Activated naive CD4-positive, alpha-beta T cell treated with anti-CD3 and anti-CD28 coated beads, Interleukin-2, amount 50 U/mL, for 72 hours (primary cell): ENCODE measurements around the gene IFI27. TPM values are rescaled to one million over a fixed set of nuclear protein-coding genes. Genes with fewer than 3 reads are reported as not detected.
A peak's percentile ranks its signal among the peaks of the same experiment; 100 is the strongest.

Source experiments
- ATAC-seq, 2 donors: fragments of 150-1000 bp; cut with Tn5 transposase; 2 replicates each; pipeline ENCODE4 v1.10.0; 2021; ENCODE audit warnings: mild to moderate bottlenecking in 2 of 2, moderate library complexity in 2 of 2
- DNase-seq, 2 donors: peaks; one replicate each; pipeline ENCODE4 v3.0.0; 2021 to 2022; ENCODE audit warnings: low spot score in 2 of 2
- H3K27ac Mint-ChIP-seq, 2 donors: one replicate each; pipeline ENCODE4 v1.8.0; 2022; ENCODE audit warnings: mild to moderate bottlenecking in 2 of 2, mixed read lengths in 2 of 2
- H3K36me3 Mint-ChIP-seq, 2 donors: one replicate each; pipeline ENCODE4 v1.8.0; 2022; ENCODE audit warnings: mixed read lengths in 2 of 2
- H3K9me3 Mint-ChIP-seq, 2 donors: one replicate each; pipeline ENCODE4 v1.8.0; 2022; ENCODE audit warnings: mixed read lengths in 2 of 2
- total RNA-seq, 2 donors: library from RNA; stranded (reverse); gene quantifications; one replicate each; pipeline ENCODE4 v1.2.3, GENCODE V29; 2022

IFI27 gene
- total RNA-seq, 2 donors from 2014 or later, result 2.5 to 3.0 TPM

DNA sequence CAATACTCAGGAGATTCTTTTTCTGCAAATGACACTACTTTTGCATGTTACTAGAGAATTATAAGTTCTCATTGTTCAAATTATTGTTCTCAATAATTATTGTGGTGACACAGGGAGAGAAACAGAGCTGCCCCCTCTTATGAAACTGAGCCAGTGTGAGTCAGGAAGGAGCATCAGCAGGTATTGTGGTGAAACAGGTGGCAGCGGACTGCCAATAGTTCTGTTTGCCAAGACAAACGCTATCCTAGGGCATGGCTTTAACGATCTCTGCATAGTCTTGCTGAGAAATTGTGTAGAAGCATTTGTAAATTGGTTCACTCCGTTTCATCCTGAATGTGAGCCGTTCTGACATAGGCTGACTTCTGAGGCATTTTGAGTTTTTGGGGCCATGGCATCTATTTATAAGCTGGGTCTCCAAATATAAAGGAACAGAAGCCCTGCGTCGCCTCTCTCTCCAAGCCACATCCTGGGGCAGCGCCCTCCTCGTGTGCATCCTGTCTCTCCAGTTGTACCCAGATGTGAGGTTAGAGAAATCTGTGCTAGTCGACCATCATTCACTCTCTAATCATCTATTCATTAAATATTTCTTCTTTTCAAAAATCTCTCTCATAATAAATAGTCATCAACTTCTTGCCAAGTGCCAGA lies 47.8 kb downstream of the IFI27 start:
- H3K27ac Mint-ChIP-seq, result no peak overlapping the region
- no peak for DNase-seq
- no peaks in the 10 kb centered on the region for H3K9me3 Mint-ChIP-seq
- ATAC-seq, result peak; percentile 50 to 81
- no peaks in the 10 kb centered on the region for H3K36me3 Mint-ChIP-seq

DNA sequence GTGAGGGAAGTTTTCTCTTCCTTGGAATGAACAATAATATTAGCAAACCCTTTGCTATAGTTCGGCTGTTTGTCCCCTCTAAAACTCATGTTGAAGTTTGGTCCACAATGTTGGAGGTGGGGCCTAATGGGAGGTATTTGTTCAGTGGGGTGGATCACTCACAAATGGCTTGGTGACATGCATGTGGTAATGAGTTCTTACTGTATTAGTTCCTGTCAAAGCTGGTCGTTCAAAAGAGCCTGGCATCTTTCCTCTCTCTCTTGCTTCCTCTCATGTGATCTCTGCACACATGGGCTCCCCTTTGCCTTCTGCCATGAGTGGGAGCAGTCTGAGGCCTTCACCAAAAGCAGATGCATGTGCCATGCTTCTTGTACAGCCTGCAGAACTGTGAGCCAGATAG lies 50.5 kb downstream of the IFI27 start:
- no peaks in the 10 kb centered on the region for H3K9me3 Mint-ChIP-seq
- no peak for DNase-seq
- ATAC-seq, result no peak
- H3K27ac Mint-ChIP-seq, result no peak overlapping the region
- H3K36me3 Mint-ChIP-seq, result no peaks in the 10 kb centered on the region

DNA sequence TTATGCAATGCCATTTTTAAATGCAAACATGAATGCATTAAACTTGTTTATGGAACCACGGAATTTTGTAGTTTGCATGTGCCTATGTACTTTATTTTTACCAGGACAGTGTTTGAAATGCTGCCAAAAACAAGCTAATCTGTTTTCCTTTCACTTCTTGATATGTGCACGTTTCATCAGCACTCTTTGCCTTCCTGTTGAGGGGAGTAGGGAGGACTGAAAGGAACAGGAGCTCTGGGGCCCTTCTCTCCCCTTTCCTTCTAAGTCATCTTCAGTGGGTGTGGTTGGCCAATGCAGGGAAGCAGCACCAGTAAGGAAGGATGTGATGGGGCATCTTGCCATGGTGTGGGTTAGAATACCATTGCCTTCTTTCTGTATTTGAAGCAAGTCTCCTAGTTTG lies 51.4 kb downstream of the IFI27 start:
- ATAC-seq (no peak), DNase-seq (no peak)
- Mint-ChIP-seq H3K36me3 (no peaks in the 10 kb centered on the region), H3K27ac (no peak overlapping the region), H3K9me3 (no peaks in the 10 kb centered on the region)

DNA sequence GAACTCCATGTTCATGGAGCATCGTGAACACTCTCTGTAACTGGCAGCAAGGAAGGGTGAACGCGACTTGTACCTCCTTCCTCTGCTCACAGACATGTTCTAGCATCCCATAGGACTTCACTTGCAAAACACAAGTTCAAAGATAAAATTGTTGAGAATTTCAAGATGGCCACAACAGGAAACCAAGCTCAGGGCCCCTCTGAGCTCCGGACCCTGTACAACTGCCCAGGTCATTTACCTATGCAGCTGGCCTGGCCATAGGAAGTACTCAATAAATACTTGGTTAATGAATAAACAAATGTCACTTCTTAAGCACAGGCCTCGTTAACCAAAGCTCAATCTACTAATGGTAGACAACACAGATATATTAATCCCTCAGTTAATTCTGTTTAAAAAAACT lies 51.9 kb downstream of the IFI27 start:
- DNase-seq (no peak), ATAC-seq (no peak)
- no peak overlapping the region for H3K27ac Mint-ChIP-seq
- no peaks in the 10 kb centered on the region for H3K36me3 Mint-ChIP-seq
- H3K9me3 Mint-ChIP-seq, result no peaks in the 10 kb centered on the region

DNA sequence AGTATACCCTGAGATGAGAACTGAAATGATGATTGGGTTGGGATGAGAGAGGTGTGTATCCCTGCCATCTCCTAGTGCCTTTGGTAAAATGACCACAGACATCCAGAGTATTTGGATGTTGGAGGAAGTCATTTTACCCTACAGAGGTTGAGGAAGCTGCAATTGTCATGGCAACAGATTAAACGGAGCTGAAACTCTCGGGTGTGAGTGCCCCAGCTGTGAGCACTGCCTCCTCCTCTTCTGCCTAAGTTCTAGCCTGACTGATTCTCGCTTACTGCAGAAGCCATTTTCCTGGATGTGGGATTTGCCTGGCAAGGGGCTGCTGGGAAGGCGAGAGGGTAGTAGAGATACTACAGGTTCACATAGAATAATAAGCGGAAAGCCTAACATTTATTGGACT lies 53.3 kb downstream of the IFI27 start:
- DNase-seq (no peak), ATAC-seq (peak in 1 of 2 donors; percentile 55)
- Mint-ChIP-seq H3K9me3 (no peaks in the 10 kb centered on the region), H3K27ac (peak overlapping the region in 1 of 2 donors; percentile 61), H3K36me3 (no peaks in the 10 kb centered on the region)

DNA sequence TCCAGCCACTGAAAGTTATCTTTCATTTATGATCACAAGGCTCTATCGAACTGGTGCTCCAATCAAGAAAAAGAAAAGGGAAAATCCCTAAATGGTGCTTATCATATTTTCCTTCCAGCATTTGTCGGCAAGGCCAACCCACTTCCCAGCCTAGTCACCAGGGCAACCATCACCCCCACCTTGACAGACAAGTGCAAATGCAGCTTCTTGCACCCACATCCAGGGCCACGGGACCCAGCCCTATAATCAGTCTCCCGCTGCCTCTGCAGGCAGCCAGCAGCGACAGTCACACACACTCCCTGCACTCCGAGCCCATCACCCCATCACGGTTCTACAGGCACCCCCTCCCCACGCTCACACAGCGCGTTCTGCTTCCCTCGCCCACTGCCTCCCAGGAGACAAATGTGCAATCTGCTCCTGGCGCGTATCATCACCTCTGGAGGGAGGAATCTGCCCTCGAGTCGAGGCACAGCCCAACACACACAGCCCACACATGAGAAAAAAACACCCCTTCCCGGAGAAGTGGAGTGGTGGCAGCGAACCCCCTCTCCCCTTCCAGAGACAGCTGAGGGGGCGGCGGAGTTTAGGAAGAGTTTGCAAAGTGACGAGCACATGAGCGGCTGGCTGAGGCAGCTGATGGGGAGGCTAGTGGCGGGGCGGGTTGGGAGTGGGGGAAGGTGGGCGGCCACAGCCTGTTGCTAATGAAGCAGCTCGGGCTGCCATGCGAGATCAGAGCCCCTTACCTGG lies 54.3 kb downstream of the IFI27 start:
- peak overlapping the region in 1 of 2 donors; percentile 72 for H3K27ac Mint-ChIP-seq
- peak; percentile 73 to 84 for ATAC-seq

DNA sequence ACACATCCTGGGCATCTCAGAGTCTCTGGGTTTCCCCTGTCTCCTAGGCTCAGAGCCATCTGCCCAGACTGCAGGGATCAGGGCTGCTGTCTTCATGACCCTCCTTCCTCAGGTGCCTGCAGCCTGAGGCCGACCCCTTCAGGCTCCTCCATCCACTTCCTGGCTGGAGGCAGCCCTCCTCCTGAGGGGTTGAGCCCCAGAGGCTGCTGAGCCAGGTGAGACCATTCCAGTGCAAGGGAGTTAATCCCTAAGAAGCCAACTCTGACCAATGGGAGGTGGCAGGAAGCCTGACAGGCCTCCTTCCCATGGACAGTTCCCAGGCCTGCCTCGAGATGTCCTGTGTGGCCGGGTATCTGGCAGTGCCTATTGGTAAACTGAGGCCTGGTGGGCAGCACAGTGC lies 55.2 kb downstream of the IFI27 start:
- DNase-seq (no peak), ATAC-seq (no peak)
- H3K9me3 Mint-ChIP-seq, result no peaks in the 10 kb centered on the region
- H3K27ac Mint-ChIP-seq, result no peak overlapping the region
- no peaks in the 10 kb centered on the region for H3K36me3 Mint-ChIP-seq

More for the DNA sequence above, 54.3 kb downstream of the IFI27 start:
- no peak for DNase-seq
- Mint-ChIP-seq H3K9me3 (no peaks in the 10 kb centered on the region), H3K36me3 (no peaks in the 10 kb centered on the region)

Other genes starting within 250 kb of the IFI27 start
- not detected for gene FAM181A, start 183.4 kb upstream of the IFI27 start, total RNA-seq
- gene ASB2, start 134.2 kb upstream of the IFI27 start, total RNA-seq, result 10 to 100 TPM; 12.9 to 50.0 TPM
- under 1 TPM; 0.20 to 0.49 TPM for gene CCDC197, start 113.4 kb upstream of the IFI27 start, total RNA-seq
- gene OTUB2, start 84.4 kb upstream of the IFI27 start, total RNA-seq, result 1 to 10 TPM; 1.2 to 2.3 TPM
- gene DDX24, start 29.5 kb upstream of the IFI27 start, total RNA-seq, result 100 to 1,000 TPM; 182 to 210 TPM
- gene IFI27L1, start 29.4 kb upstream of the IFI27 start, total RNA-seq, result 10 to 100 TPM; 48.0 to 51.4 TPM
- gene IFI27L2, start 18.9 kb downstream of the IFI27 start, total RNA-seq, result 10 to 100 TPM; 67.3 to 67.8 TPM
- gene PPP4R4, start 63.6 kb downstream of the IFI27 start, total RNA-seq, result 1 to 10 TPM; 6.5 to 8.7 TPM
- not detected for gene SERPINA10, start 182.5 kb downstream of the IFI27 start, total RNA-seq
- gene SERPINA6, start 212.6 kb downstream of the IFI27 start, total RNA-seq, result not detected